Gastroesophageal sphincter (tissue), 4 donors: ENCODE data around the gene PRR15L. TPM values are rescaled to one million over a fixed set of nuclear protein-coding genes. Genes with fewer than 3 reads are reported as not detected.

ENCODE experiments used
- ATAC-seq: fragments of 150-250 bp; one replicate; pipeline ENCODE4 v1.9.1; 2016; ENCODE audit warnings: mild to moderate bottlenecking, moderate library complexity
- H3K27ac ChIP-seq, 4 donors: fragments of 200-600 bp; sonication (generic) in 3 of 4; 1 replicate in 3 of 4; 2 replicates in 1 of 4; pipeline ENCODE4 v1.5.1; 2016 to 2019
- H3K27me3 ChIP-seq: fragments of 200-600 bp; sonication (generic); one replicate; pipeline ENCODE4 v1.5.1; 2019
- H3K36me3 ChIP-seq, 2 donors: fragments of 200-600 bp; sonication (generic); one replicate each; pipeline ENCODE4 v1.5.1; 2019; ENCODE audit warnings: control low read depth in 1 of 2
- H3K4me1 ChIP-seq, 3 donors: fragments of 200-600 bp; sonication (generic); 1 replicate in 2 of 3; 2 replicates in 1 of 3; pipeline ENCODE4 v1.5.1; 2016 to 2019; ENCODE audit warnings: control low read depth in 2 of 3
- H3K4me3 ChIP-seq, 2 donors: fragments of 200-600 bp; sonication (generic); one replicate each; pipeline ENCODE4 v1.5.1; 2019; ENCODE audit warnings: mild to moderate bottlenecking in 1 of 2, moderate library complexity in 1 of 2
- H3K9me3 ChIP-seq, 3 donors: fragments of 200-600 bp; sonication (generic); one replicate each; pipeline ENCODE4 v1.5.1; 2017 to 2019; ENCODE audit warnings: control low read depth in 2 of 3
- CTCF ChIP-seq, 4 experiments: fragments of 200-600 bp in 2 of 4; fragments of 450-650 bp in 2 of 4; sonication (generic) in 1 of 4; IDR thresholded peaks; one replicate each; pipeline ENCODE4 v1.5.1; 2017 to 2019; ENCODE audit warnings: antibody characterized with exemption in 4 of 4, mild to moderate bottlenecking in 2 of 4, moderate library complexity in 2 of 4
- EP300 ChIP-seq: sonication (generic); formaldehyde crosslinking; IDR thresholded peaks from one replicate; pipeline ENCODE4 v1.6.1; 2017; ENCODE audit warnings: antibody characterized with exemption, mild to moderate bottlenecking
- POLR2A ChIP-seq, 2 donors: fragments of 450-650 bp; IDR thresholded peaks; one replicate each; pipeline ENCODE4 v1.6.1; 2017; ENCODE audit warnings: antibody characterized with exemption in 2 of 2, mild to moderate bottlenecking in 2 of 2, moderate library complexity in 1 of 2
- POLR2AphosphoS5 ChIP-seq: sonication (generic); formaldehyde crosslinking; IDR thresholded peaks from one replicate; pipeline ENCODE4 v1.6.1; 2017; ENCODE audit warnings: antibody characterized with exemption
- WGBS, 2 donors: methylation state at CpG; one replicate each; pipeline ENCODE4 v1.1.5; 2018; ENCODE audit warnings: low coverage in 1 of 2; 5-methylcytosine and 5-hydroxymethylcytosine counted together
- total RNA-seq, 4 donors: library from RNA; depleted of rRNA; stranded (reverse); fragments of >200 nt; gene quantifications; one replicate each; pipeline ENCODE4 v1.1.0, GENCODE V29; 2016

PRR15L gene
- total RNA-seq, 4 donors from 2014 or later, result 0.19 to 3.5 TPM; not detected in 2

GRCh38 chr17:47961406-47961805, 3.7 kb upstream of the PRR15L start:
- no peak for ATAC-seq
- TF ChIP-seq POLR2A (IDR thresholded peaks at IDR 0.05) (no peak), EP300 (no peak), POLR2AphosphoS5 (no peak), CTCF (IDR thresholded peaks at IDR 0.05) (no peak)
- H3K27me3 ChIP-seq, result no peaks in the 10 kb centered on the region
- no peak overlapping the region for H3K4me3 ChIP-seq
- 82 to 83% methylated on average over 3 to 6 of the region's 6 CpGs for WGBS, 2 donors
- peaks cover 0 to 5% (median 0%) of the 10 kb centered on the region in 3 donors for H3K4me1 ChIP-seq
- no peaks in the 10 kb centered on the region for H3K9me3 ChIP-seq
- peaks cover 0 to 4% of the 10 kb centered on the region in 2 donors for H3K36me3 ChIP-seq
- H3K27ac ChIP-seq, result no peak overlapping the region

- H3K9me3 ChIP-seq, result no peaks in the 10 kb centered on the region
- no peak for ATAC-seq
- no peak overlapping the region for H3K4me3 ChIP-seq
- no peaks in the 10 kb centered on the region for H3K4me1 ChIP-seq
- no peaks in the 10 kb centered on the region for H3K27me3 ChIP-seq
- TF ChIP-seq EP300 (no peak), POLR2A (IDR thresholded peaks at IDR 0.05) (no peak), POLR2AphosphoS5 (no peak), CTCF (IDR thresholded peaks at IDR 0.05) (no peak)
- peaks cover 0 to 4% of the 10 kb centered on the region in 2 donors for H3K36me3 ChIP-seq
- H3K27ac ChIP-seq, result no peak overlapping the region
- 79 to 80% methylated on average over 1 to 3 of the region's 8 CpGs for WGBS, 2 donors
Measured at GRCh38 chr17:47959825-47960655, 2.4 kb upstream of the PRR15L start.

- TF ChIP-seq POLR2AphosphoS5 (no peak), POLR2A (IDR thresholded peaks at IDR 0.05) (no peak), EP300 (no peak), CTCF (IDR thresholded peaks at IDR 0.05) (no peak)
- H3K27me3 ChIP-seq, result no peaks in the 10 kb centered on the region
- no peaks in the 10 kb centered on the region for H3K9me3 ChIP-seq
- WGBS, 2 donors, result 40 to 75% methylated on average over 2 of the region's 4 CpGs
- no peak overlapping the region for H3K27ac ChIP-seq
- no peaks in the 10 kb centered on the region for H3K36me3 ChIP-seq
- H3K4me3 ChIP-seq, result no peak overlapping the region
- H3K4me1 ChIP-seq, result no peaks in the 10 kb centered on the region
- ATAC-seq, result no peak
Measured at GRCh38 chr17:47956791-47957590, 692 bp downstream of the PRR15L start.

GRCh38 chr17:47955497-47956461, 1.9 kb downstream of the PRR15L start:
- ATAC-seq, result no peak
- Histone ChIP-seq H3K4me3 (no peak overlapping the region), H3K9me3 (no peaks in the 10 kb centered on the region), H3K36me3 (no peaks in the 10 kb centered on the region), H3K4me1 (no peaks in the 10 kb centered on the region), H3K27me3 (no peaks in the 10 kb centered on the region), H3K27ac (no peak overlapping the region)
- 93% methylated on average over 3 of the region's 7 CpGs; no CpG with 5 or more reads in 1 of the 2 donors for WGBS, 2 donors
- TF ChIP-seq POLR2AphosphoS5 (no peak), CTCF (IDR thresholded peaks at IDR 0.05) (no peak), POLR2A (IDR thresholded peaks at IDR 0.05) (no peak), EP300 (no peak)
